PC-3 (cell line): ENCODE results near the gene PCGF5. TPM values are rescaled to one million over a fixed set of nuclear protein-coding genes. Genes with fewer than 3 reads are reported as not detected.

Experiments
- ATAC-seq: fragments of 200-7000 bp; cut with Tn5 transposase; 2 replicates; pipeline ENCODE4 v1.9.1; 2020; ENCODE audit warnings: mild to moderate bottlenecking, moderate library complexity
- BruUV-seq: library from RNA; stranded (reverse); fragments of 400-500 nt; replicated peaks from 2 replicates; lab custom pipeline; 2021; lab: Mats Ljungman, UMichigan
- CTCF ChIA-PET: fragments of 300-600 bp; sonication (Branson Sonifier 250); formaldehyde crosslinking; loops from one replicate; lab custom pipeline; 2022; ENCODE audit warnings: antibody characterized with exemption; lab: Charles Lee
- POLR2A ChIA-PET: fragments of 300-600 bp; sonication (Branson Sonifier 250); formaldehyde crosslinking; loops from one replicate; lab custom pipeline; 2022; ENCODE audit warnings: antibody characterized with exemption; ENCODE audit not compliant: unreplicated experiment; lab: Charles Lee
- DNase-seq: peaks from one replicate; pipeline ENCODE4 v3.0.0-alpha.2; 2015
- H2AFZ ChIP-seq: fragments of 300-600 bp; sonication (generic); 2 replicates; pipeline ENCODE4 v1.6.0; 2016; ENCODE audit warnings: antibody characterized with exemption, low read length
- H3F3A ChIP-seq: fragments of 300-600 bp; sonication (generic); one replicate; pipeline ENCODE4 v1.6.0; 2017; ENCODE audit warnings: antibody characterized with exemption, low read length, control low read depth, mild to moderate bottlenecking; ENCODE audit not compliant: unreplicated experiment
- H3K27ac ChIP-seq: fragments of 300-600 bp; sonication (generic); 2 replicates; pipeline ENCODE4 v1.5.1; 2016; ENCODE audit warnings: mild to moderate bottlenecking, low read length
- H3K27me3 ChIP-seq: fragments of 300-600 bp; sonication (generic); 2 replicates; pipeline ENCODE4 v1.6.1; 2016; ENCODE audit warnings: low read length, mixed read lengths
- H3K36me3 ChIP-seq: fragments of 300-600 bp; sonication (generic); 2 replicates; pipeline ENCODE4 v1.6.1; 2016; ENCODE audit warnings: low read depth, mixed run types, low read length, mixed read lengths
- H3K4me1 ChIP-seq: fragments of 300-600 bp; sonication (generic); 2 replicates; pipeline ENCODE4 v1.5.1; 2016; ENCODE audit warnings: low read length; ENCODE audit not compliant: insufficient read depth
- H3K4me2 ChIP-seq: fragments of 300-600 bp; sonication (generic); 2 replicates; pipeline ENCODE4 v1.6.0; 2016; ENCODE audit warnings: low read length
- H3K4me3 ChIP-seq: fragments of 300-600 bp; sonication (generic); 2 replicates; pipeline ENCODE4 v1.5.1; 2016; ENCODE audit warnings: mild to moderate bottlenecking, low read length, mixed read lengths
- H3K79me2 ChIP-seq: fragments of 300-600 bp; sonication (generic); 2 replicates; pipeline ENCODE4 v1.6.1; 2017; ENCODE audit warnings: low read length, mixed read lengths
- H3K9ac ChIP-seq: fragments of 300-600 bp; sonication (generic); 2 replicates; pipeline ENCODE4 v1.6.0; 2016; ENCODE audit warnings: mild to moderate bottlenecking, low read length
- H3K9me2 ChIP-seq: fragments of 300-600 bp; sonication (generic); replicated peaks from 2 replicates; pipeline ENCODE4 v1.6.1; 2016; ENCODE audit warnings: mixed run types, low read length, mixed read lengths
- H3K9me3 ChIP-seq: fragments of 300-600 bp; sonication (generic); 2 replicates; pipeline ENCODE4 v1.6.1; 2016; ENCODE audit warnings: low read length, mixed read lengths
- H4K20me1 ChIP-seq: fragments of 300-600 bp; sonication (generic); 2 replicates; pipeline ENCODE4 v1.6.1; 2016; ENCODE audit warnings: low read length, mixed read lengths
- EZH2 ChIP-seq: fragments of 300-600 bp; sonication (generic); IDR thresholded peaks from one replicate; pipeline ENCODE4 v1.6.1; 2017; ENCODE audit warnings: antibody characterized with exemption, mild to moderate bottlenecking, low read length; ENCODE audit not compliant: unreplicated experiment
- EZH2phosphoT487 ChIP-seq: fragments of 300-600 bp; sonication (generic); IDR thresholded peaks from 2 replicates; pipeline ENCODE4 v1.6.1; 2018; ENCODE audit warnings: mild to moderate bottlenecking, antibody characterized with exemption, low read length, borderline replicate concordance
- intact Hi-C: fragments of 100-400 bp; cut with micrococcal nuclease; formaldehyde crosslinking; loops from 2 replicates; pipeline ENCODE4 v1.9.0; 2023
- total RNA-seq: library from RNA; depleted of rRNA; stranded (reverse); fragments of >200 nt; gene quantifications from 2 replicates; pipeline ENCODE4 v1.2.3, GENCODE V29; 2014
- TF ChIP-seq, protein P1 (sequence below): fragments of 300-600 bp; sonication (generic); conservative IDR thresholded peaks from 2 replicates; pipeline ENCODE4 v1.5.1; 2017; ENCODE audit warnings: antibody characterized with exemption, low read depth, mild to moderate bottlenecking, low read length

Gene PCGF5
- total RNA-seq, 1 experiment from 2014 or later: 25.0 TPM

DNA sequence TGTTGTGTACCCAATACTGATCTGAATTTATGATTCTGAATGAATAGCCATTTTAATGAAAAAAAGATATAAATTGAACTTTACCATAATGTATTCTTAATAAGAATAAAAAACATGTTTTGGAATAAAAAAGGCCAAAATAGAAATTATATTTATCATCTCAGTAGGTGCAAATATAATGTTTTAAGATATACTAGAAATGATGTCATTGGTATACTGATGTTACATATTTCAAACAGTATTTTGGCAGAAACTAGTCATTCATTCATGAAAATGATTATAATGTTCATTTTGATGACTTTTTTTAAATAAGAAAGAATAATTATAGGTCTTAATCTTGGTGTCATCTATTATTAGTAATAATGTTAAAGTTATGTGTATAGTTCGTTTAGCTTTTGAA, 9.2 kb downstream of the PCGF5 start:
- Histone ChIP-seq H3K79me2 (no peaks in the 10 kb centered on the region), H3F3A (no peaks in the 10 kb centered on the region), H4K20me1 (no peaks in the 10 kb centered on the region), H3K27ac (no peak overlapping the region), H3K9me2 (no peaks in the 10 kb centered on the region), H3K9ac (no peak overlapping the region), H3K36me3 (no peaks in the 10 kb centered on the region), H3K27me3 (no peaks in the 10 kb centered on the region), H3K4me1 (no peaks in the 10 kb centered on the region), H3K9me3 (no peaks in the 10 kb centered on the region), H3K4me3 (no peak overlapping the region), H3K4me2 (no peak overlapping the region), H2AFZ (no peak overlapping the region)
- no peak for DNase-seq
- no TSS peak for BruUV-seq
- ChIA-PET POLR2A (no interaction called here), CTCF (no interaction called here)
- TF ChIP-seq, protein P1, sequence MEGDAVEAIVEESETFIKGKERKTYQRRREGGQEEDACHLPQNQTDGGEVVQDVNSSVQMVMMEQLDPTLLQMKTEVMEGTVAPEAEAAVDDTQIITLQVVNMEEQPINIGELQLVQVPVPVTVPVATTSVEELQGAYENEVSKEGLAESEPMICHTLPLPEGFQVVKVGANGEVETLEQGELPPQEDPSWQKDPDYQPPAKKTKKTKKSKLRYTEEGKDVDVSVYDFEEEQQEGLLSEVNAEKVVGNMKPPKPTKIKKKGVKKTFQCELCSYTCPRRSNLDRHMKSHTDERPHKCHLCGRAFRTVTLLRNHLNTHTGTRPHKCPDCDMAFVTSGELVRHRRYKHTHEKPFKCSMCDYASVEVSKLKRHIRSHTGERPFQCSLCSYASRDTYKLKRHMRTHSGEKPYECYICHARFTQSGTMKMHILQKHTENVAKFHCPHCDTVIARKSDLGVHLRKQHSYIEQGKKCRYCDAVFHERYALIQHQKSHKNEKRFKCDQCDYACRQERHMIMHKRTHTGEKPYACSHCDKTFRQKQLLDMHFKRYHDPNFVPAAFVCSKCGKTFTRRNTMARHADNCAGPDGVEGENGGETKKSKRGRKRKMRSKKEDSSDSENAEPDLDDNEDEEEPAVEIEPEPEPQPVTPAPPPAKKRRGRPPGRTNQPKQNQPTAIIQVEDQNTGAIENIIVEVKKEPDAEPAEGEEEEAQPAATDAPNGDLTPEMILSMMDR: no peak
- no peak for TF ChIP-seq EZH2phosphoT487
- no peak for TF ChIP-seq EZH2
- intact Hi-C loops: no loop called here
- no peak for ATAC-seq

DNA sequence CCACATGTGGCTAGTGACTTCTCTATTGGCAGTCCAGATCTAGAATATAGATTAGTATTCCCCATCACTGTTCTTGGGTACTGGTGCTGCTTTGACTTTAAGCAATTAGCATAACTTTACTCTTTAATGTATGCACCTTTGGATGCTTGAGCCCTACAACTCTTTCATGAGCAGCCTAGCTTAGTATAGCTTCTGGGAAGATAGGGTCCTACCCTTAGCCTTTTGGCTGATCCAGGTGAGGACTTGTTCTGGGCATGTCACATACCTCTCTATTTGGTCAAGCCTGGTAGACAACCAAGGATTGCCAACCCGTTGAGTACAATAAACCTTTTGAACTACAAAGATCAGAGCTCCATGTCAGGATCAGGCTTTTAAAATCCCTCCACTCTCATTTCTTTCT, 17.7 kb downstream of the PCGF5 start:
- Histone ChIP-seq H3K27me3 (no peaks in the 10 kb centered on the region), H3K4me2 (no peak overlapping the region), H3K9me3 (no peaks in the 10 kb centered on the region), H2AFZ (no peak overlapping the region), H3K36me3 (no peaks in the 10 kb centered on the region), H3K27ac (no peak overlapping the region), H3K9me2 (no peaks in the 10 kb centered on the region), H3K9ac (no peak overlapping the region), H4K20me1 (no peaks in the 10 kb centered on the region), H3K79me2 (no peaks in the 10 kb centered on the region), H3K4me3 (no peak overlapping the region), H3K4me1 (no peaks in the 10 kb centered on the region), H3F3A (no peaks in the 10 kb centered on the region)
- ATAC-seq (no peak), DNase-seq (no peak)
- intact Hi-C loops: no loop called here
- no TSS peak for BruUV-seq
- ChIA-PET POLR2A (no interaction called here), CTCF (no interaction called here)
- TF ChIP-seq, protein P1: no peak
- TF ChIP-seq EZH2phosphoT487 (no peak), EZH2 (no peak)

DNA sequence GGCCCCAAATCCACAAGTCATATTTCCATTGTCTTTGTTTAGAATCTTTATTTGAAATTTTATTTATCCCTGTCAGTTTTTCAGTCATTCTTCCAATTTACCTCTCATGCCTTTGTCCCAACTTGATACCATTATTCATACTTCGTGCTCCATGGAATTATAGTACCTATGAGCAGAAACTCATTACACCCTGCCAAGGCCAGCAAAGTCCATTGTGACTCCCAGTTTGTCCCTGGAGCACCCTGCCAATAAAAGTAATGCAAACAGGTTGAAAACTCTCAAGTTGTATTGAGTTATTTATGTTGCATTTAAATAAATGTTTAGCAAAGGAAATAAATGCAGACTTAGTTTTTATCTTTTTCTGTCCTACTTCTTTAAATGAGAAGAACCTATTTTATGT, 19.3 kb downstream of the PCGF5 start:
- H2AFZ ChIP-seq: no peak overlapping the region
- H3K9me3 ChIP-seq: no peaks in the 10 kb centered on the region
- H4K20me1 ChIP-seq: no peaks in the 10 kb centered on the region
- ATAC-seq (no peak), DNase-seq (no peak)
- intact Hi-C loops: no loop called here
- POLR2A ChIA-PET: no interaction called here
- no peaks in the 10 kb centered on the region for H3K79me2 ChIP-seq
- H3K36me3 ChIP-seq: no peaks in the 10 kb centered on the region
- no peak for TF ChIP-seq EZH2phosphoT487
- TF ChIP-seq, protein P1: no peak
- no peak for TF ChIP-seq EZH2
- no peaks in the 10 kb centered on the region for H3K9me2 ChIP-seq
- CTCF ChIA-PET: interaction anchor here (0.6 kb wide), 1 partner anchor 27 kb away, joined by 3 read pairs; no protein-coding TSS in a partner anchor
- H3K27me3 ChIP-seq: no peaks in the 10 kb centered on the region
- H3K4me2 ChIP-seq: no peak overlapping the region
- no peak overlapping the region for H3K4me3 ChIP-seq
- H3K4me1 ChIP-seq: no peaks in the 10 kb centered on the region
- no TSS peak for BruUV-seq
- no peaks in the 10 kb centered on the region for H3F3A ChIP-seq
- no peak overlapping the region for H3K9ac ChIP-seq
- no peak overlapping the region for H3K27ac ChIP-seq
